ENCODE measurements around the gene CDK5RAP1. TPM values are rescaled to one million over a fixed set of nuclear protein-coding genes. Genes with fewer than 3 reads are reported as not detected.

Gene CDK5RAP1
- total and polyA plus RNA-seq, 2 of the 8 experiments (the other 6 are each of a cell fraction or from before 2014, with no cell fraction given) = 37.8 to 46.6 TPM

DNA sequence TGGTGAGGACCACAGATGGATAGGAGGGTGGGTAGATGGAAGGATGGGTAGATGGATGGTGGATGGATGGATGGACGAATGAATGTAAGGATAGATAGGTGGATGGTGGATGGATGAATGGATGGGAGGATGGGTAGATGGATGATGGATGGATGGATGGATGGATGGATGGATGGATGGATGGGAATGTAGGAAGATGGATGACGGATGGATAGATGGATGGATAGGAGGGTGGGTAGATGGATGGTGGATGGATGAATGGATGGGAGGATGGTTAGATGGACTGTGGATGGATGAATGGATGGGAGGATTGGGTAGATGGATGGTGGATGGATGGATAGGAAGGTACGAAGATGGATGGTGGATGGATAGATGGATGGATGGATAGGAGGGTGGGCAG, 67.2 kb downstream of the CDK5RAP1 start (continued):
- TF ChIP-seq, protein P1, sequence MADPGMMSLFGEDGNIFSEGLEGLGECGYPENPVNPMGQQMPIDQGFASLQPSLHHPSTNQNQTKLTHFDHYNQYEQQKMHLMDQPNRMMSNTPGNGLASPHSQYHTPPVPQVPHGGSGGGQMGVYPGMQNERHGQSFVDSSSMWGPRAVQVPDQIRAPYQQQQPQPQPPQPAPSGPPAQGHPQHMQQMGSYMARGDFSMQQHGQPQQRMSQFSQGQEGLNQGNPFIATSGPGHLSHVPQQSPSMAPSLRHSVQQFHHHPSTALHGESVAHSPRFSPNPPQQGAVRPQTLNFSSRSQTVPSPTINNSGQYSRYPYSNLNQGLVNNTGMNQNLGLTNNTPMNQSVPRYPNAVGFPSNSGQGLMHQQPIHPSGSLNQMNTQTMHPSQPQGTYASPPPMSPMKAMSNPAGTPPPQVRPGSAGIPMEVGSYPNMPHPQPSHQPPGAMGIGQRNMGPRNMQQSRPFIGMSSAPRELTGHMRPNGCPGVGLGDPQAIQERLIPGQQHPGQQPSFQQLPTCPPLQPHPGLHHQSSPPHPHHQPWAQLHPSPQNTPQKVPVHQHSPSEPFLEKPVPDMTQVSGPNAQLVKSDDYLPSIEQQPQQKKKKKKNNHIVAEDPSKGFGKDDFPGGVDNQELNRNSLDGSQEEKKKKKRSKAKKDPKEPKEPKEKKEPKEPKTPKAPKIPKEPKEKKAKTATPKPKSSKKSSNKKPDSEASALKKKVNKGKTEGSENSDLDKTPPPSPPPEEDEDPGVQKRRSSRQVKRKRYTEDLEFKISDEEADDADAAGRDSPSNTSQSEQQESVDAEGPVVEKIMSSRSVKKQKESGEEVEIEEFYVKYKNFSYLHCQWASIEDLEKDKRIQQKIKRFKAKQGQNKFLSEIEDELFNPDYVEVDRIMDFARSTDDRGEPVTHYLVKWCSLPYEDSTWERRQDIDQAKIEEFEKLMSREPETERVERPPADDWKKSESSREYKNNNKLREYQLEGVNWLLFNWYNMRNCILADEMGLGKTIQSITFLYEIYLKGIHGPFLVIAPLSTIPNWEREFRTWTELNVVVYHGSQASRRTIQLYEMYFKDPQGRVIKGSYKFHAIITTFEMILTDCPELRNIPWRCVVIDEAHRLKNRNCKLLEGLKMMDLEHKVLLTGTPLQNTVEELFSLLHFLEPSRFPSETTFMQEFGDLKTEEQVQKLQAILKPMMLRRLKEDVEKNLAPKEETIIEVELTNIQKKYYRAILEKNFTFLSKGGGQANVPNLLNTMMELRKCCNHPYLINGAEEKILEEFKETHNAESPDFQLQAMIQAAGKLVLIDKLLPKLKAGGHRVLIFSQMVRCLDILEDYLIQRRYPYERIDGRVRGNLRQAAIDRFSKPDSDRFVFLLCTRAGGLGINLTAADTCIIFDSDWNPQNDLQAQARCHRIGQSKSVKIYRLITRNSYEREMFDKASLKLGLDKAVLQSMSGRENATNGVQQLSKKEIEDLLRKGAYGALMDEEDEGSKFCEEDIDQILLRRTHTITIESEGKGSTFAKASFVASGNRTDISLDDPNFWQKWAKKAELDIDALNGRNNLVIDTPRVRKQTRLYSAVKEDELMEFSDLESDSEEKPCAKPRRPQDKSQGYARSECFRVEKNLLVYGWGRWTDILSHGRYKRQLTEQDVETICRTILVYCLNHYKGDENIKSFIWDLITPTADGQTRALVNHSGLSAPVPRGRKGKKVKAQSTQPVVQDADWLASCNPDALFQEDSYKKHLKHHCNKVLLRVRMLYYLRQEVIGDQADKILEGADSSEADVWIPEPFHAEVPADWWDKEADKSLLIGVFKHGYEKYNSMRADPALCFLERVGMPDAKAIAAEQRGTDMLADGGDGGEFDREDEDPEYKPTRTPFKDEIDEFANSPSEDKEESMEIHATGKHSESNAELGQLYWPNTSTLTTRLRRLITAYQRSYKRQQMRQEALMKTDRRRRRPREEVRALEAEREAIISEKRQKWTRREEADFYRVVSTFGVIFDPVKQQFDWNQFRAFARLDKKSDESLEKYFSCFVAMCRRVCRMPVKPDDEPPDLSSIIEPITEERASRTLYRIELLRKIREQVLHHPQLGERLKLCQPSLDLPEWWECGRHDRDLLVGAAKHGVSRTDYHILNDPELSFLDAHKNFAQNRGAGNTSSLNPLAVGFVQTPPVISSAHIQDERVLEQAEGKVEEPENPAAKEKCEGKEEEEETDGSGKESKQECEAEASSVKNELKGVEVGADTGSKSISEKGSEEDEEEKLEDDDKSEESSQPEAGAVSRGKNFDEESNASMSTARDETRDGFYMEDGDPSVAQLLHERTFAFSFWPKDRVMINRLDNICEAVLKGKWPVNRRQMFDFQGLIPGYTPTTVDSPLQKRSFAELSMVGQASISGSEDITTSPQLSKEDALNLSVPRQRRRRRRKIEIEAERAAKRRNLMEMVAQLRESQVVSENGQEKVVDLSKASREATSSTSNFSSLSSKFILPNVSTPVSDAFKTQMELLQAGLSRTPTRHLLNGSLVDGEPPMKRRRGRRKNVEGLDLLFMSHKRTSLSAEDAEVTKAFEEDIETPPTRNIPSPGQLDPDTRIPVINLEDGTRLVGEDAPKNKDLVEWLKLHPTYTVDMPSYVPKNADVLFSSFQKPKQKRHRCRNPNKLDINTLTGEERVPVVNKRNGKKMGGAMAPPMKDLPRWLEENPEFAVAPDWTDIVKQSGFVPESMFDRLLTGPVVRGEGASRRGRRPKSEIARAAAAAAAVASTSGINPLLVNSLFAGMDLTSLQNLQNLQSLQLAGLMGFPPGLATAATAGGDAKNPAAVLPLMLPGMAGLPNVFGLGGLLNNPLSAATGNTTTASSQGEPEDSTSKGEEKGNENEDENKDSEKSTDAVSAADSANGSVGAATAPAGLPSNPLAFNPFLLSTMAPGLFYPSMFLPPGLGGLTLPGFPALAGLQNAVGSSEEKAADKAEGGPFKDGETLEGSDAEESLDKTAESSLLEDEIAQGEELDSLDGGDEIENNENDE (IDR thresholded peaks at IDR 0.05; ENCODE audit: insufficient replicate concordance, low read length) = no peak
- TF ChIP-seq BRCA1 (IDR thresholded peaks at IDR 0.05; ENCODE audit: low read depth, low read length) (no peak), JUN (IDR thresholded peaks at IDR 0.05; ENCODE audit: low read depth, low read length) (no peak), NRF1 (IDR thresholded peaks at IDR 0.05; ENCODE audit: low read depth, low read length) (no peak), CEBPB (IDR thresholded peaks at IDR 0.05; ENCODE audit: low read depth, low read length) (no peak), KDM4A (IDR thresholded peaks at IDR 0.05; ENCODE audit: low read depth, low read length, severe bottlenecking) (no peak), RXRA (IDR thresholded peaks at IDR 0.05; ENCODE audit: insufficient read depth, low read depth, low read length) (no peak)

Data from H1 (cell line).